HepG2 (cell line): ENCODE data around the gene TEDC1. TPM values are rescaled to one million over a fixed set of nuclear protein-coding genes. Genes with fewer than 3 reads are reported as not detected.
A peak's percentile ranks its signal among the peaks of the same experiment; 100 is the strongest.

Source experiments
- ATF7 ChIP-seq, 2 experiments: fragments of 450-650 bp in 1 of 2; sonication (generic) in 1 of 2; formaldehyde crosslinking in 1 of 2; IDR thresholded peaks; 2 replicates each; pipeline versions ENCODE4 v1.4.0 to v1.6.1; 2016 to 2020; ENCODE audit warnings: antibody characterized with exemption in 1 of 2, mild to moderate bottlenecking in 1 of 2, missing genetic modification reagents in 1 of 2
- ATM ChIP-seq: fragments of 450-650 bp; IDR thresholded peaks from 2 replicates; pipeline ENCODE4 v1.7.1; 2017; ENCODE audit warnings: mild to moderate bottlenecking, borderline replicate concordance
- FOXO1 ChIP-seq: sonication (generic); formaldehyde crosslinking; IDR thresholded peaks from 2 replicates; pipeline ENCODE4 v1.4.0; 2020; ENCODE audit warnings: missing genetic modification reagents
- HNRNPLL ChIP-seq: fragments of 200-400 bp; formaldehyde crosslinking; IDR thresholded peaks from 2 replicates; pipeline ENCODE4 v1.6.1; 2017; ENCODE audit warnings: mild to moderate bottlenecking, low read depth, low read length; ENCODE audit not compliant: poor library complexity, severe bottlenecking
- MTA1 ChIP-seq: sonication (generic); formaldehyde crosslinking; IDR thresholded peaks from 2 replicates; pipeline ENCODE4 v1.4.0; 2020; ENCODE audit warnings: missing genetic modification reagents, mild to moderate bottlenecking, borderline replicate concordance
- PTBP1 ChIP-seq: fragments of 200-400 bp; formaldehyde crosslinking; IDR thresholded peaks from 2 replicates; pipeline ENCODE4 v1.6.1; 2018; ENCODE audit warnings: low read length, low read depth; ENCODE audit not compliant: poor library complexity, severe bottlenecking
- ZNF235 ChIP-seq: sonication (generic); formaldehyde crosslinking; IDR thresholded peaks from 2 replicates; pipeline ENCODE4 v1.8.1; 2023; ENCODE audit warnings: mild to moderate bottlenecking, missing genetic modification reagents, borderline replicate concordance
- ZNF33B ChIP-seq: sonication (generic); formaldehyde crosslinking; IDR thresholded peaks from 2 replicates; pipeline ENCODE4 v1.5.1; 2020; ENCODE audit warnings: mild to moderate bottlenecking, missing genetic modification reagents
- ZNF747 ChIP-seq: sonication (generic); formaldehyde crosslinking; IDR thresholded peaks from 2 replicates; pipeline ENCODE4 v1.8.1; 2023; ENCODE audit warnings: missing genetic modification reagents, mild to moderate bottlenecking, borderline replicate concordance
- polyA plus RNA-seq, 8 experiments: library from polyadenylated mRNA; depleted of rRNA in 3 of 8; stranded (reverse) in 7 of 8; unstranded in 1 of 8; fragments of >200 nt; fragmentation: Illumina TruSeq in 4 of 8; extraction: Trizol in 4 of 8; gene quantifications; 2 replicates each; pipeline versions ENCODE4 v1.2.1 to v1.2.3, GENCODE V29; 2011 to 2016; ENCODE audit warnings: low read depth in 4 of 8, missing spikeins in 1 of 8, mixed read lengths in 1 of 8; ENCODE audit not compliant: insufficient read depth in 1 of 8
- total RNA-seq, 5 experiments: library from RNA; depleted of rRNA; stranded (reverse); fragments of >200 nt; fragmentation: Illumina TruSeq; extraction: Trizol; gene quantifications; 2 replicates each; pipeline ENCODE4 v1.2.3, GENCODE V29; 2016; ENCODE audit warnings: low read depth in 1 of 5
- TF ChIP-seq, protein P1 (sequence below): IDR thresholded peaks from 2 replicates; pipeline ENCODE4 v1.6.1; 2016; ENCODE audit warnings: mild to moderate bottlenecking
- TF ChIP-seq, protein P2 (sequence below): sonication (generic); formaldehyde crosslinking; IDR thresholded peaks from 2 replicates; pipeline ENCODE4 v1.4.0; 2020; ENCODE audit warnings: low read depth, missing genetic modification reagents
- TF ChIP-seq, protein P3 (sequence below): sonication (generic); formaldehyde crosslinking; IDR thresholded peaks from 2 replicates; pipeline ENCODE4 v1.4.0; 2020; ENCODE audit warnings: mild to moderate bottlenecking, missing genetic modification reagents, borderline replicate concordance
- TF ChIP-seq, protein P4 (sequence below): sonication (generic); formaldehyde crosslinking; IDR thresholded peaks from 2 replicates; pipeline ENCODE4 v1.4.0; 2020; ENCODE audit warnings: missing genetic modification reagents

TEDC1 gene
- total and polyA plus RNA-seq, 2 of the 13 experiments (the other 11 are each of a cell fraction or from before 2014, with no cell fraction given): 5.7 to 27.4 TPM

DNA sequence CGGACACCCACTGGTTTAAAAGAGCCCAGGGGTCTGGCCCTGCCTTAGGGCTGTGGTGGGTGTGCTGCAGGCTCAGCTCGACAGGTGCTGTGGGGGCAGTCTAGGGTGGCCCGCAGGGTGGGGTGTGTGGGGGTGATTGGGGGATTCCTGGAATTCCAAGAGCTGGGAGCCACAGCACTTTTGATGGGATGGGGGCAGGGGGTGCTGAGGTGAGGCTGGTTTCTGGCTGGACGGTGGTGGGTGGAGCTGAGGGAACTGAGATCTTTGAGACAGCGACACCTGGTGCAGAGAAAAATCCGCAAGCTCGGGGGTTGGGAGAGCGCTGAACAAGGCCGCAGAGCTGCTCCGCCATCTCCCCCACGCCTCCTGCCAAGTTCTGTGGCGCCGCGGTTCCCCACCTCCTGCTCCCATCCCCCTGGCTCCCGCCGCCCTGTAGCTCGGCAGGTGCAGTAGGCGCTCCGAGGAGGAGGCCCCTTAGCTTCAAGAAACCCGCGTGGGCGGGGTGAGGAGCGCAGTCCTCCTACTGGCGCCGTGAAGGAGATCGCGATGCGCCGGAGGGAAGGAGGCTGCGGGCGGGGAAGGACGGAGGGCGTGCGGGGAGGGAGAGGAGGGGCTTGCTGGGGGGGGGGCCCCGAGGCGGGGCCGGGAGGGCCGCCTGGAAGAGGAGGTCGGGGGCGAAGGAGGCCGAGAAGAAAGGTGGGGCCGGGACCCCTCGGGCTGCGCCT lies 1.3 kb upstream of the TEDC1 start (continued):
- TF ChIP-seq, protein P1, sequence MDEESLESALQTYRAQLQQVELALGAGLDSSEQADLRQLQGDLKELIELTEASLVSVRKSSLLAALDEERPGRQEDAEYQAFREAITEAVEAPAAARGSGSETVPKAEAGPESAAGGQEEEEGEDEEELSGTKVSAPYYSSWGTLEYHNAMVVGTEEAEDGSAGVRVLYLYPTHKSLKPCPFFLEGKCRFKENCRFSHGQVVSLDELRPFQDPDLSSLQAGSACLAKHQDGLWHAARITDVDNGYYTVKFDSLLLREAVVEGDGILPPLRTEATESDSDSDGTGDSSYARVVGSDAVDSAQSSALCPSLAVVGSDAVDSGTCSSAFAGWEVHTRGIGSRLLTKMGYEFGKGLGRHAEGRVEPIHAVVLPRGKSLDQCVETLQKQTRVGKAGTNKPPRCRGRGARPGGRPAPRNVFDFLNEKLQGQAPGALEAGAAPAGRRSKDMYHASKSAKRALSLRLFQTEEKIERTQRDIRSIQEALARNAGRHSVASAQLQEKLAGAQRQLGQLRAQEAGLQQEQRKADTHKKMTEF (CRISPR knock-in tag): peak; percentile 7; the same call in 1 of the 2 replicates
- TF ChIP-seq, protein P2, sequence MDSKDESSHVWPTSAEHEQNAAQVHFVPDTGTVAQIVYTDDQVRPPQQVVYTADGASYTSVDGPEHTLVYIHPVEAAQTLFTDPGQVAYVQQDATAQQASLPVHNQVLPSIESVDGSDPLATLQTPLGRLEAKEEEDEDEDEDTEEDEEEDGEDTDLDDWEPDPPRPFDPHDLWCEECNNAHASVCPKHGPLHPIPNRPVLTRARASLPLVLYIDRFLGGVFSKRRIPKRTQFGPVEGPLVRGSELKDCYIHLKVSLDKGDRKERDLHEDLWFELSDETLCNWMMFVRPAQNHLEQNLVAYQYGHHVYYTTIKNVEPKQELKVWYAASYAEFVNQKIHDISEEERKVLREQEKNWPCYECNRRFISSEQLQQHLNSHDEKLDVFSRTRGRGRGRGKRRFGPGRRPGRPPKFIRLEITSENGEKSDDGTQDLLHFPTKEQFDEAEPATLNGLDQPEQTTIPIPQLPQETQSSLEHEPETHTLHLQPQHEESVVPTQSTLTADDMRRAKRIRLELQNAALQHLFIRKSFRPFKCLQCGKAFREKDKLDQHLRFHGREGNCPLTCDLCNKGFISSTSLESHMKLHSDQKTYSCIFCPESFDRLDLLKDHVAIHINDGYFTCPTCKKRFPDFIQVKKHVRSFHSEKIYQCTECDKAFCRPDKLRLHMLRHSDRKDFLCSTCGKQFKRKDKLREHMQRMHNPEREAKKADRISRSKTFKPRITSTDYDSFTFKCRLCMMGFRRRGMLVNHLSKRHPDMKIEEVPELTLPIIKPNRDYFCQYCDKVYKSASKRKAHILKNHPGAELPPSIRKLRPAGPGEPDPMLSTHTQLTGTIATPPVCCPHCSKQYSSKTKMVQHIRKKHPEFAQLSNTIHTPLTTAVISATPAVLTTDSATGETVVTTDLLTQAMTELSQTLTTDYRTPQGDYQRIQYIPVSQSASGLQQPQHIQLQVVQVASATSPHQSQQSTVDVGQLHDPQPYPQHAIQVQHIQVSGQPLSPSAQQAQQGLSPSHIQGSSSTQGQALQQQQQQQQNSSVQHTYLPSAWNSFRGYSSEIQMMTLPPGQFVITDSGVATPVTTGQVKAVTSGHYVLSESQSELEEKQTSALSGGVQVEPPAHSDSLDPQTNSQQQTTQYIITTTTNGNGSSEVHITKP (CRISPR knock-in tag): no peak
- TF ChIP-seq ZNF747 (CRISPR knock-in tag): 0 out of 2 replicates have a peak, but pooled peaks have one; percentile 1
- TF ChIP-seq FOXO1 (CRISPR knock-in tag): peak; percentile 34; the same call in 1 of the 2 replicates
- TF ChIP-seq ATM: no peak
- TF ChIP-seq HNRNPLL: peak; percentile 64
- TF ChIP-seq ZNF33B: no peak
- TF ChIP-seq, protein P3, sequence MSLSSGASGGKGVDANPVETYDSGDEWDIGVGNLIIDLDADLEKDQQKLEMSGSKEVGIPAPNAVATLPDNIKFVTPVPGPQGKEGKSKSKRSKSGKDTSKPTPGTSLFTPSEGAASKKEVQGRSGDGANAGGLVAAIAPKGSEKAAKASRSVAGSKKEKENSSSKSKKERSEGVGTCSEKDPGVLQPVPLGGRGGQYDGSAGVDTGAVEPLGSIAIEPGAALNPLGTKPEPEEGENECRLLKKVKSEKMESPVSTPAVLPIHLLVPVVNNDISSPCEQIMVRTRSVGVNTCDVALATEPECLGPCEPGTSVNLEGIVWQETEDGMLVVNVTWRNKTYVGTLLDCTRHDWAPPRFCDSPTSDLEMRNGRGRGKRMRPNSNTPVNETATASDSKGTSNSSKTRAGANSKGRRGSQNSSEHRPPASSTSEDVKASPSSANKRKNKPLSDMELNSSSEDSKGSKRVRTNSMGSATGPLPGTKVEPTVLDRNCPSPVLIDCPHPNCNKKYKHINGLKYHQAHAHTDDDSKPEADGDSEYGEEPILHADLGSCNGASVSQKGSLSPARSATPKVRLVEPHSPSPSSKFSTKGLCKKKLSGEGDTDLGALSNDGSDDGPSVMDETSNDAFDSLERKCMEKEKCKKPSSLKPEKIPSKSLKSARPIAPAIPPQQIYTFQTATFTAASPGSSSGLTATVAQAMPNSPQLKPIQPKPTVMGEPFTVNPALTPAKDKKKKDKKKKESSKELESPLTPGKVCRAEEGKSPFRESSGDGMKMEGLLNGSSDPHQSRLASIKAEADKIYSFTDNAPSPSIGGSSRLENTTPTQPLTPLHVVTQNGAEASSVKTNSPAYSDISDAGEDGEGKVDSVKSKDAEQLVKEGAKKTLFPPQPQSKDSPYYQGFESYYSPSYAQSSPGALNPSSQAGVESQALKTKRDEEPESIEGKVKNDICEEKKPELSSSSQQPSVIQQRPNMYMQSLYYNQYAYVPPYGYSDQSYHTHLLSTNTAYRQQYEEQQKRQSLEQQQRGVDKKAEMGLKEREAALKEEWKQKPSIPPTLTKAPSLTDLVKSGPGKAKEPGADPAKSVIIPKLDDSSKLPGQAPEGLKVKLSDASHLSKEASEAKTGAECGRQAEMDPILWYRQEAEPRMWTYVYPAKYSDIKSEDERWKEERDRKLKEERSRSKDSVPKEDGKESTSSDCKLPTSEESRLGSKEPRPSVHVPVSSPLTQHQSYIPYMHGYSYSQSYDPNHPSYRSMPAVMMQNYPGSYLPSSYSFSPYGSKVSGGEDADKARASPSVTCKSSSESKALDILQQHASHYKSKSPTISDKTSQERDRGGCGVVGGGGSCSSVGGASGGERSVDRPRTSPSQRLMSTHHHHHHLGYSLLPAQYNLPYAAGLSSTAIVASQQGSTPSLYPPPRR (CRISPR knock-in tag): no peak
- no peak; the same call in 1 of the 2 replicates for TF ChIP-seq MTA1 (CRISPR knock-in tag)
- TF ChIP-seq ZNF235 (CRISPR knock-in tag): peak; percentile 63; the same call in 1 of the 2 replicates
- TF ChIP-seq ATF7 (IDR thresholded peaks at IDR 0.05): no peak
- no peak for TF ChIP-seq ATF7 (CRISPR knock-in tag; IDR thresholded peaks at IDR 0.05)
- peak; percentile 5 for TF ChIP-seq PTBP1
- TF ChIP-seq, protein P4, sequence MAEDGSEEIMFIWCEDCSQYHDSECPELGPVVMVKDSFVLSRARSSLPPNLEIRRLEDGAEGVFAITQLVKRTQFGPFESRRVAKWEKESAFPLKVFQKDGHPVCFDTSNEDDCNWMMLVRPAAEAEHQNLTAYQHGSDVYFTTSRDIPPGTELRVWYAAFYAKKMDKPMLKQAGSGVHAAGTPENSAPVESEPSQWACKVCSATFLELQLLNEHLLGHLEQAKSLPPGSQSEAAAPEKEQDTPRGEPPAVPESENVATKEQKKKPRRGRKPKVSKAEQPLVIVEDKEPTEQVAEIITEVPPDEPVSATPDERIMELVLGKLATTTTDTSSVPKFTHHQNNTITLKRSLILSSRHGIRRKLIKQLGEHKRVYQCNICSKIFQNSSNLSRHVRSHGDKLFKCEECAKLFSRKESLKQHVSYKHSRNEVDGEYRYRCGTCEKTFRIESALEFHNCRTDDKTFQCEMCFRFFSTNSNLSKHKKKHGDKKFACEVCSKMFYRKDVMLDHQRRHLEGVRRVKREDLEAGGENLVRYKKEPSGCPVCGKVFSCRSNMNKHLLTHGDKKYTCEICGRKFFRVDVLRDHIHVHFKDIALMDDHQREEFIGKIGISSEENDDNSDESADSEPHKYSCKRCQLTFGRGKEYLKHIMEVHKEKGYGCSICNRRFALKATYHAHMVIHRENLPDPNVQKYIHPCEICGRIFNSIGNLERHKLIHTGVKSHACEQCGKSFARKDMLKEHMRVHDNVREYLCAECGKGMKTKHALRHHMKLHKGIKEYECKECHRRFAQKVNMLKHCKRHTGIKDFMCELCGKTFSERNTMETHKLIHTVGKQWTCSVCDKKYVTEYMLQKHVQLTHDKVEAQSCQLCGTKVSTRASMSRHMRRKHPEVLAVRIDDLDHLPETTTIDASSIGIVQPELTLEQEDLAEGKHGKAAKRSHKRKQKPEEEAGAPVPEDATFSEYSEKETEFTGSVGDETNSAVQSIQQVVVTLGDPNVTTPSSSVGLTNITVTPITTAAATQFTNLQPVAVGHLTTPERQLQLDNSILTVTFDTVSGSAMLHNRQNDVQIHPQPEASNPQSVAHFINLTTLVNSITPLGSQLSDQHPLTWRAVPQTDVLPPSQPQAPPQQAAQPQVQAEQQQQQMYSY (CRISPR knock-in tag): no peak
- TF ChIP-seq, all 625 proteins: peak for 98
